Calu3 (cell line): ENCODE measurements around the gene RGS16. TPM values are rescaled to one million over a fixed set of nuclear protein-coding genes. Genes with fewer than 3 reads are reported as not detected.

Source experiments
- BruUV-seq: library from RNA; stranded (reverse); fragments of 400-500 nt; replicated peaks from 2 replicates; lab custom pipeline; 2021; lab: Mats Ljungman, UMichigan
- CTCF ChIA-PET: fragments of 300-600 bp; sonication (Branson Sonifier 250); formaldehyde crosslinking; loops from one replicate; lab custom pipeline; 2022; ENCODE audit warnings: antibody characterized with exemption; lab: Charles Lee
- DNase-seq: peaks from one replicate; pipeline ENCODE4 v3.0.0; 2022
- H3K27ac Mint-ChIP-seq: one replicate; pipeline ENCODE4 v1.8.0; 2022; ENCODE audit warnings: mixed read lengths; ENCODE audit not compliant: unreplicated experiment
- H3K27me3 Mint-ChIP-seq: one replicate; pipeline ENCODE4 v1.8.0; 2022; ENCODE audit warnings: mixed read lengths; ENCODE audit not compliant: unreplicated experiment
- H3K36me3 Mint-ChIP-seq: one replicate; pipeline ENCODE4 v1.8.0; 2022; ENCODE audit warnings: mild to moderate bottlenecking, moderate library complexity, mixed read lengths; ENCODE audit not compliant: insufficient read depth, unreplicated experiment
- H3K4me1 Mint-ChIP-seq: one replicate; pipeline ENCODE4 v1.8.0; 2022; ENCODE audit warnings: mild to moderate bottlenecking, low read depth, mixed read lengths; ENCODE audit not compliant: unreplicated experiment
- H3K4me3 Mint-ChIP-seq: one replicate; pipeline ENCODE4 v1.8.0; 2022; ENCODE audit warnings: mild to moderate bottlenecking, low read depth, moderate library complexity, mixed read lengths; ENCODE audit not compliant: unreplicated experiment
- H3K9me3 Mint-ChIP-seq: one replicate; pipeline ENCODE4 v1.8.0; 2022; ENCODE audit warnings: low read depth, mixed read lengths; ENCODE audit not compliant: unreplicated experiment
- intact Hi-C: fragments of 100-400 bp; cut with micrococcal nuclease; formaldehyde crosslinking; loops from one replicate; pipeline ENCODE4 v1.10.0; 2022; ENCODE audit not compliant: unreplicated experiment
- total RNA-seq: library from RNA; stranded (reverse); gene quantifications from 2 replicates; pipeline ENCODE4 v1.2.3, GENCODE V29; 2022
- TF ChIP-seq, protein P1 (sequence below): fragments of 200-600 bp; IDR thresholded peaks from one replicate; pipeline ENCODE4 v1.8.0; 2022; ENCODE audit warnings: antibody characterized with exemption; ENCODE audit not compliant: unreplicated experiment

RGS16 gene
- total RNA-seq, 1 experiment from 2014 or later = 1.2 TPM

GRCh38 chr1:182568647-182569284 is 35.4 kb downstream of the RGS16 start:
- no TSS peak for BruUV-seq
- peaks cover 13% of the 10 kb centered on the region for H3K27me3 Mint-ChIP-seq
- TF ChIP-seq, protein P1, sequence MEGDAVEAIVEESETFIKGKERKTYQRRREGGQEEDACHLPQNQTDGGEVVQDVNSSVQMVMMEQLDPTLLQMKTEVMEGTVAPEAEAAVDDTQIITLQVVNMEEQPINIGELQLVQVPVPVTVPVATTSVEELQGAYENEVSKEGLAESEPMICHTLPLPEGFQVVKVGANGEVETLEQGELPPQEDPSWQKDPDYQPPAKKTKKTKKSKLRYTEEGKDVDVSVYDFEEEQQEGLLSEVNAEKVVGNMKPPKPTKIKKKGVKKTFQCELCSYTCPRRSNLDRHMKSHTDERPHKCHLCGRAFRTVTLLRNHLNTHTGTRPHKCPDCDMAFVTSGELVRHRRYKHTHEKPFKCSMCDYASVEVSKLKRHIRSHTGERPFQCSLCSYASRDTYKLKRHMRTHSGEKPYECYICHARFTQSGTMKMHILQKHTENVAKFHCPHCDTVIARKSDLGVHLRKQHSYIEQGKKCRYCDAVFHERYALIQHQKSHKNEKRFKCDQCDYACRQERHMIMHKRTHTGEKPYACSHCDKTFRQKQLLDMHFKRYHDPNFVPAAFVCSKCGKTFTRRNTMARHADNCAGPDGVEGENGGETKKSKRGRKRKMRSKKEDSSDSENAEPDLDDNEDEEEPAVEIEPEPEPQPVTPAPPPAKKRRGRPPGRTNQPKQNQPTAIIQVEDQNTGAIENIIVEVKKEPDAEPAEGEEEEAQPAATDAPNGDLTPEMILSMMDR = no peak
- no peak overlapping the region for H3K4me3 Mint-ChIP-seq
- no peaks in the 10 kb centered on the region for H3K36me3 Mint-ChIP-seq
- no peaks in the 10 kb centered on the region for H3K4me1 Mint-ChIP-seq
- CTCF ChIA-PET = interaction anchor here (1.1 kb wide), 1 partner anchor 26 kb away, joined by 7 read pairs; no protein-coding TSS in a partner anchor
- intact Hi-C loops = no loop called here
- no peak for DNase-seq
- H3K9me3 Mint-ChIP-seq = no peaks in the 10 kb centered on the region
- H3K27ac Mint-ChIP-seq = no peak overlapping the region

DNA sequence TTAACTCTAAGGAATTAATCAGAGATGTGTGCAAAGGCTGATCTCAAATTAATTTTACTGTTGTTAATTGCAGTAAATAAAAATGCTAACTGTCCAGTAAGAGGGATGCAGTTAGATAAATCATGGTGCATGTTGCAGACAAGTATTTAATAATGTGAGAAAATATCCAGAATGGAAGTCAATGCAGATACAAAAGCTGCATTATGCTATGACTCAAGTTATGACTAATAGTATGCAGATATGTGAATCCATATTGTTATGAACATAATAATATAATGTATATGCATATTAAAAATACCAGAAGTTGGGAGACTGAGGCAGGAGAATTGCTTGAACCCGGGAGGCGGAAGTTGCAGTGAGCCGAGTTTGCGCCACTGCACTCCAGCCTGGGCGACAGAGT is 36.6 kb downstream of the RGS16 start:
- no peaks in the 10 kb centered on the region for H3K36me3 Mint-ChIP-seq
- H3K9me3 Mint-ChIP-seq = no peaks in the 10 kb centered on the region
- intact Hi-C loops = no loop called here
- BruUV-seq = no TSS peak
- TF ChIP-seq, protein P1 = no peak
- H3K4me3 Mint-ChIP-seq = no peak overlapping the region
- no peak for DNase-seq
- no peak overlapping the region for H3K27ac Mint-ChIP-seq
- H3K27me3 Mint-ChIP-seq = peaks cover 14% of the 10 kb centered on the region
- no peaks in the 10 kb centered on the region for H3K4me1 Mint-ChIP-seq
- CTCF ChIA-PET = no interaction called here

GRCh38 chr1:182565537-182565936 is 38.7 kb downstream of the RGS16 start:
- BruUV-seq = no TSS peak
- peaks cover 31% of the 10 kb centered on the region for H3K27me3 Mint-ChIP-seq
- TF ChIP-seq, protein P1 = no peak
- no peak for DNase-seq
- CTCF ChIA-PET = no interaction called here
- no peak overlapping the region for H3K4me3 Mint-ChIP-seq
- no peaks in the 10 kb centered on the region for H3K4me1 Mint-ChIP-seq
- H3K36me3 Mint-ChIP-seq = no peaks in the 10 kb centered on the region
- H3K9me3 Mint-ChIP-seq = no peaks in the 10 kb centered on the region
- no peak overlapping the region for H3K27ac Mint-ChIP-seq
- intact Hi-C loops = no loop called here

- no peaks in the 10 kb centered on the region for H3K4me1 Mint-ChIP-seq
- H3K27ac Mint-ChIP-seq = no peak overlapping the region
- TF ChIP-seq, protein P1 = no peak
- peaks cover 39% of the 10 kb centered on the region for H3K27me3 Mint-ChIP-seq
- CTCF ChIA-PET = no interaction called here
- no TSS peak for BruUV-seq
- no peaks in the 10 kb centered on the region for H3K36me3 Mint-ChIP-seq
- intact Hi-C loops = no loop called here
- no peaks in the 10 kb centered on the region for H3K9me3 Mint-ChIP-seq
- no peak overlapping the region for H3K4me3 Mint-ChIP-seq
- DNase-seq = no peak
These were observed 39.7 kb downstream of the RGS16 start for GRCh38 chr1:182564406-182565004.
